ENCODE results near the gene CNRIP1.

- TF ChIP-seq POLR2A (IDR thresholded peaks at IDR 0.05) (no peak), EP300 (IDR thresholded peaks at IDR 0.05) (no peak)
- TF ChIP-seq, protein P1, sequence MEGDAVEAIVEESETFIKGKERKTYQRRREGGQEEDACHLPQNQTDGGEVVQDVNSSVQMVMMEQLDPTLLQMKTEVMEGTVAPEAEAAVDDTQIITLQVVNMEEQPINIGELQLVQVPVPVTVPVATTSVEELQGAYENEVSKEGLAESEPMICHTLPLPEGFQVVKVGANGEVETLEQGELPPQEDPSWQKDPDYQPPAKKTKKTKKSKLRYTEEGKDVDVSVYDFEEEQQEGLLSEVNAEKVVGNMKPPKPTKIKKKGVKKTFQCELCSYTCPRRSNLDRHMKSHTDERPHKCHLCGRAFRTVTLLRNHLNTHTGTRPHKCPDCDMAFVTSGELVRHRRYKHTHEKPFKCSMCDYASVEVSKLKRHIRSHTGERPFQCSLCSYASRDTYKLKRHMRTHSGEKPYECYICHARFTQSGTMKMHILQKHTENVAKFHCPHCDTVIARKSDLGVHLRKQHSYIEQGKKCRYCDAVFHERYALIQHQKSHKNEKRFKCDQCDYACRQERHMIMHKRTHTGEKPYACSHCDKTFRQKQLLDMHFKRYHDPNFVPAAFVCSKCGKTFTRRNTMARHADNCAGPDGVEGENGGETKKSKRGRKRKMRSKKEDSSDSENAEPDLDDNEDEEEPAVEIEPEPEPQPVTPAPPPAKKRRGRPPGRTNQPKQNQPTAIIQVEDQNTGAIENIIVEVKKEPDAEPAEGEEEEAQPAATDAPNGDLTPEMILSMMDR (IDR thresholded peaks at IDR 0.05): no peak
These were observed 1.5 kb downstream of the CNRIP1 start for GRCh38 chr2:68317971-68318913.

All from gastroesophageal sphincter (tissue), 3 donors.